DND-41 (cell line): ENCODE data around the gene IKBKE.

ENCODE experiments used
- EZH2 ChIP-seq: IDR thresholded peaks from 3 replicates; pipeline ENCODE4 v1.6.1; 2012; ENCODE audit warnings: borderline replicate concordance, low read depth, mild to moderate bottlenecking, moderate library complexity, low read length, inconsistent platforms; ENCODE audit not compliant: severe bottlenecking
- TF ChIP-seq, protein P1 (sequence below): IDR thresholded peaks from 2 replicates; pipeline ENCODE4 v1.5.1; 2012; ENCODE audit warnings: borderline replicate concordance, low read length, moderate library complexity, mild to moderate bottlenecking; ENCODE audit not compliant: poor library complexity, severe bottlenecking; ENCODE audit errors: extremely low read depth

- TF ChIP-seq, protein P1, sequence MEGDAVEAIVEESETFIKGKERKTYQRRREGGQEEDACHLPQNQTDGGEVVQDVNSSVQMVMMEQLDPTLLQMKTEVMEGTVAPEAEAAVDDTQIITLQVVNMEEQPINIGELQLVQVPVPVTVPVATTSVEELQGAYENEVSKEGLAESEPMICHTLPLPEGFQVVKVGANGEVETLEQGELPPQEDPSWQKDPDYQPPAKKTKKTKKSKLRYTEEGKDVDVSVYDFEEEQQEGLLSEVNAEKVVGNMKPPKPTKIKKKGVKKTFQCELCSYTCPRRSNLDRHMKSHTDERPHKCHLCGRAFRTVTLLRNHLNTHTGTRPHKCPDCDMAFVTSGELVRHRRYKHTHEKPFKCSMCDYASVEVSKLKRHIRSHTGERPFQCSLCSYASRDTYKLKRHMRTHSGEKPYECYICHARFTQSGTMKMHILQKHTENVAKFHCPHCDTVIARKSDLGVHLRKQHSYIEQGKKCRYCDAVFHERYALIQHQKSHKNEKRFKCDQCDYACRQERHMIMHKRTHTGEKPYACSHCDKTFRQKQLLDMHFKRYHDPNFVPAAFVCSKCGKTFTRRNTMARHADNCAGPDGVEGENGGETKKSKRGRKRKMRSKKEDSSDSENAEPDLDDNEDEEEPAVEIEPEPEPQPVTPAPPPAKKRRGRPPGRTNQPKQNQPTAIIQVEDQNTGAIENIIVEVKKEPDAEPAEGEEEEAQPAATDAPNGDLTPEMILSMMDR: no peak
- TF ChIP-seq EZH2: no peak
Observed at GRCh38 chr1:206448471-206448870, 21.8 kb upstream of the IKBKE start.
